Measurements from ENCODE around the gene GDPD2. TPM values are rescaled to one million over a fixed set of nuclear protein-coding genes. Genes with fewer than 3 reads are reported as not detected.

Gene GDPD2
- total RNA-seq, 1 experiment from 2014 or later = 0.04 TPM

DNA sequence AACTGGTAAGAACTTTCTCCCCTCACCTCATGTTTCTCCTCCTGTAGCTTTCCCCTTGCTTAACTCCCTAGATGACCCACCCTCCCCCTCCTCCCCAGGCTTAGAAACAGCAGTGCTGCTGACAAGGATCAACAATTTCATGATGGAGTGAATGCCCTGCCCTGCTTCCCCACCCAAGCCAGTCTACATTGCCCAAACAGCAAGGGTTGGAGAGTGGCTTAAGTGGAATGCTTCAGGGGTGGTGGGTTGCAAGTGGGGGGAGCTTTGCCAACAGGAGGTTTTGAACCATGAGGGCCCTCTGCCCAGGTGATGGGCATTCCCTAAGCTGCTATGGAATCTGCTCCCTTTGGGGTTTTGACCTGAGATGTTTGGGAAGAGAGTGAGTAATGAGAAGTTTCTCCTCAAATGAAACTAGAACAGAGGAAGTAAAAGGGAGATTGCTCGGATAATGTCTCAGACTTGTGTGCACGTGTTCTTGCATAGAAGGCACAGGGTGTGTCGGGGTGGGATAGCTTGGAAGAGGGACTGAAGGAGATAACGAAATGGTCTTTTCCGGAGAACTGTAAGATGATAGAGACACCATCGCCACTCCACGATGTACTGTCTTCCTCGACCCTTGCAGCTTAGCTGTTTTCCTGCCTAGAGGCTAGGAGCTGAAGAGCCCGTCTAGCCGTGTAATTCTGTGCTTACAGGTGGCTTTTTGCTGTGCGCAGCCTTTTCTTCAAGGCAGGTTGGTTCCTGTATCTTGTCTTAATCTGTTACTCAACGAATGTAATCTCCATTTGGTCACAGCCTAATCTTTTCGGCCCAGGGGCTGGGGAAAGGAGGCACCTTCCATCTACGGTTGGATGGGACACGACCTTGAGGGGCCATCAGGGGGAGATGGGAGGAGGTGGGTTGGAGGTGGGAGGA, 10.1 kb downstream of the GDPD2 start:
- H3K9ac ChIP-seq (ENCODE audit: low read length) = peak overlapping the region; percentile 66; the same call in 1 of the 2 replicates
- H3F3A ChIP-seq (ENCODE audit: low read length, unreplicated experiment) = no peaks in the 10 kb centered on the region
- DNase-seq (no peak), ATAC-seq (no peak; the same call in 1 of the 2 replicates)
- no peaks in the 10 kb centered on the region for H3K9me3 ChIP-seq (ENCODE audit: low read length)
- intact Hi-C loops (cut with micrococcal nuclease) = no loop called here
- no peaks in the 10 kb centered on the region for H4K20me1 ChIP-seq (ENCODE audit: low read length)
- peak overlapping the region; percentile 100 for H2AFZ ChIP-seq (ENCODE audit: low read length)
- peak overlapping the region; percentile 99 for H3K4me2 ChIP-seq (ENCODE audit: low read length)
- peaks cover 20% of the 10 kb centered on the region for H3K4me1 ChIP-seq (ENCODE audit: insufficient read depth, low read length)
- no TSS peak for BruUV-seq (replicated peaks)
- H3K27ac ChIP-seq (ENCODE audit: low read length) = no peak overlapping the region
- TF ChIP-seq EZH2 (IDR thresholded peaks at IDR 0.05; ENCODE audit: low read length, unreplicated experiment) (no peak), EZH2phosphoT487 (IDR thresholded peaks at IDR 0.05; ENCODE audit: borderline replicate concordance, low read length) (no peak)
- TF ChIP-seq, protein P1, sequence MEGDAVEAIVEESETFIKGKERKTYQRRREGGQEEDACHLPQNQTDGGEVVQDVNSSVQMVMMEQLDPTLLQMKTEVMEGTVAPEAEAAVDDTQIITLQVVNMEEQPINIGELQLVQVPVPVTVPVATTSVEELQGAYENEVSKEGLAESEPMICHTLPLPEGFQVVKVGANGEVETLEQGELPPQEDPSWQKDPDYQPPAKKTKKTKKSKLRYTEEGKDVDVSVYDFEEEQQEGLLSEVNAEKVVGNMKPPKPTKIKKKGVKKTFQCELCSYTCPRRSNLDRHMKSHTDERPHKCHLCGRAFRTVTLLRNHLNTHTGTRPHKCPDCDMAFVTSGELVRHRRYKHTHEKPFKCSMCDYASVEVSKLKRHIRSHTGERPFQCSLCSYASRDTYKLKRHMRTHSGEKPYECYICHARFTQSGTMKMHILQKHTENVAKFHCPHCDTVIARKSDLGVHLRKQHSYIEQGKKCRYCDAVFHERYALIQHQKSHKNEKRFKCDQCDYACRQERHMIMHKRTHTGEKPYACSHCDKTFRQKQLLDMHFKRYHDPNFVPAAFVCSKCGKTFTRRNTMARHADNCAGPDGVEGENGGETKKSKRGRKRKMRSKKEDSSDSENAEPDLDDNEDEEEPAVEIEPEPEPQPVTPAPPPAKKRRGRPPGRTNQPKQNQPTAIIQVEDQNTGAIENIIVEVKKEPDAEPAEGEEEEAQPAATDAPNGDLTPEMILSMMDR (conservative IDR thresholded peaks at IDR 0.05; ENCODE audit: low read depth, low read length) = no peak
- H3K4me3 ChIP-seq (ENCODE audit: low read length) = peak overlapping the region; percentile 93
- CTCF ChIA-PET = interaction anchor here (0.6 to 1.0 kb wide), 2 partner anchors 10 to 121 kb away, joined by 3 to 5 read pairs; partner anchors contain the start of gene GDPD2
- H3K36me3 ChIP-seq (ENCODE audit: low read depth, low read length) = no peaks in the 10 kb centered on the region
- H3K27me3 ChIP-seq (ENCODE audit: low read length) = no peaks in the 10 kb centered on the region
- POLR2A ChIA-PET (ENCODE audit: unreplicated experiment) = interaction anchor here (0.5 kb wide), 1 partner anchor 300 kb away, joined by 5 read pairs; the partner anchor contains the start of gene IGBP1
- H3K9me2 ChIP-seq (replicated peaks; ENCODE audit: low read length) = no peaks in the 10 kb centered on the region
- H3K79me2 ChIP-seq (ENCODE audit: low read length) = no peaks in the 10 kb centered on the region

DNA sequence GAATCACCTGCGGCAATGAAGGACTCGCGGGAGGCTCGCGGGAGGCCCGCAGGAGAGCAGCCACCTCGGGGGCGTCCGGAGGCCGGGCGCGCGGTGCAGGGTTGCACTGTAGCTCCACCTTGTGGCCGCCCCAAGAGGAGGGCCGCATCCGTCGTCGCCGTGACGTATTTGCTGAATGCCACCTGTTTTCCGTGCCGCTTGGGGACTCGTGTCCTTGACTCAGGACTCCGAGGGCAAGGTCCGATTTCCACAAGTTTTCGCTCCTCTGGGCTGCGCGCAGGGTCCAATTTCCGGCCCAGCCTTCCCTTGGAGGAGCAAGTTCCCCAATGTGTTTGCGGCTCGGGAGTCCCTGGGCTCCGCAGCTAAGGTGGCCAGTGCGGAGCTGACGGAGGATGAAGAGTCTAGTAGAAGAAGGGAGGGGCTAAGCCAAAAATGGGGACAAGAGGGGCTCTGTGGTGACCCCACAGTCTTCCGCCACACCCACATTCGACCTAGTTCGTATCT, 10.8 kb downstream of the GDPD2 start:
- Histone ChIP-seq H3K79me2 (ENCODE audit: low read length) (no peaks in the 10 kb centered on the region), H3F3A (ENCODE audit: low read length, unreplicated experiment) (no peaks in the 10 kb centered on the region), H3K9ac (ENCODE audit: low read length) (peak overlapping the region; percentile 66), H3K4me3 (ENCODE audit: low read length) (peak overlapping the region; percentile 93), H3K9me2 (replicated peaks; ENCODE audit: low read length) (no peaks in the 10 kb centered on the region), H2AFZ (ENCODE audit: low read length) (peak overlapping the region; percentile 100), H3K27me3 (ENCODE audit: low read length) (no peaks in the 10 kb centered on the region), H3K27ac (ENCODE audit: low read length) (0 out of 2 replicates have a peak overlapping the region, but pooled peaks have one; percentile 37), H3K9me3 (ENCODE audit: low read length) (no peaks in the 10 kb centered on the region), H3K4me2 (ENCODE audit: low read length) (peak overlapping the region; percentile 99), H3K36me3 (ENCODE audit: low read depth, low read length) (no peaks in the 10 kb centered on the region), H3K4me1 (ENCODE audit: insufficient read depth, low read length) (peaks cover 22% of the 10 kb centered on the region), H4K20me1 (ENCODE audit: low read length) (no peaks in the 10 kb centered on the region)
- peak; percentile 66 for ATAC-seq
- peak; percentile 64 for DNase-seq
- ChIA-PET POLR2A (ENCODE audit: unreplicated experiment) (no interaction called here), CTCF (interaction anchor here (0.6 to 1.0 kb wide), 2 partner anchors 11 to 120 kb away, joined by 3 to 5 read pairs; partner anchors contain the start of gene GDPD2)
- TSS peak; percentile 80 for BruUV-seq (replicated peaks)
- intact Hi-C loops (cut with micrococcal nuclease) = loop anchor here (1.0 to 2.0 kb wide), 4 partner anchors 103 to 301 kb away; partner anchors contain the start of genes IGBP1 and KIF4A
- TF ChIP-seq EZH2 (IDR thresholded peaks at IDR 0.05; ENCODE audit: low read length, unreplicated experiment) = no peak
- no peak for TF ChIP-seq EZH2phosphoT487 (IDR thresholded peaks at IDR 0.05; ENCODE audit: borderline replicate concordance, low read length)
- TF ChIP-seq, protein P1 (conservative IDR thresholded peaks at IDR 0.05; ENCODE audit: low read depth, low read length) = peak; percentile 72
